ENCODE data around the gene SOD2.

DNA sequence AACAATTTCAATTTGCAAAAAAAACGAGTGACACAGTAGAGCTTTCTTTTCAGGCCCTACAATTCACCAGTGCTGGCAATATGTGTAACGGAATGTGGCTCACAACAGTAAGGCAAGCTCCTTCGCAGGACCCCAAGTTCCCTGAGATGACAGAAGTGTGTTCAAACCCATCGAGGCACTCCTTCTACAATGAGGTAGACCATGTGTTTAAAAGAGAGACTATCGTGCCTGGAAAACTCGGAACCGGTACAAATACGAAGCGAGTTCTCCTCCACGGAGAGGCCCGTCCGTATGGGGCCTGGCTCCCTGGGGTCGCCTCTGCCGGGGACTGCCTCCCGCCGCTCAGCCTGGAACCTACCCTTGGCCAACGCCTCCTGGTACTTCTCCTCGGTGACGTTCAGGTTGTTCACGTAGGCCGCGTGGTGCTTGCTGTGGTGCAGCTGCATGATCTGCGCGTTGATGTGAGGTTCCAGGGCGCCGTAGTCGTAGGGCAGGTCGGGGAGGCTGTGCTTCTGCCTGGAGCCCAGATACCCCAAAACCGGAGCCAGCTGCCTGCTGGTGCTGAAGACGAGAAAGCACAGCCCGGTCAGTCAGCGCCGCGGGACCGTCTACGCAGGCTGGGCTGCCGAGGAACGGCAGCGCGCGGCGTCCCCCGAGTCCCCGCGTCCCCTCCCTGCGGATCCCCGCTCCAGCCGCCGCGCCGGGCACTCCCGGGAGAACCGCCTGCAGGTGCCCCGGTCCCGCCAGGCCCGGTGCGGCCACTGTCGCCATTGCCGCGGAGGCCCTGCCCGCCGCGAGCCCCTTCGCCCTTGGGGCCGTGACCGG lies 526 bp downstream of the SOD2 start:
- TF ChIP-seq, protein P1, sequence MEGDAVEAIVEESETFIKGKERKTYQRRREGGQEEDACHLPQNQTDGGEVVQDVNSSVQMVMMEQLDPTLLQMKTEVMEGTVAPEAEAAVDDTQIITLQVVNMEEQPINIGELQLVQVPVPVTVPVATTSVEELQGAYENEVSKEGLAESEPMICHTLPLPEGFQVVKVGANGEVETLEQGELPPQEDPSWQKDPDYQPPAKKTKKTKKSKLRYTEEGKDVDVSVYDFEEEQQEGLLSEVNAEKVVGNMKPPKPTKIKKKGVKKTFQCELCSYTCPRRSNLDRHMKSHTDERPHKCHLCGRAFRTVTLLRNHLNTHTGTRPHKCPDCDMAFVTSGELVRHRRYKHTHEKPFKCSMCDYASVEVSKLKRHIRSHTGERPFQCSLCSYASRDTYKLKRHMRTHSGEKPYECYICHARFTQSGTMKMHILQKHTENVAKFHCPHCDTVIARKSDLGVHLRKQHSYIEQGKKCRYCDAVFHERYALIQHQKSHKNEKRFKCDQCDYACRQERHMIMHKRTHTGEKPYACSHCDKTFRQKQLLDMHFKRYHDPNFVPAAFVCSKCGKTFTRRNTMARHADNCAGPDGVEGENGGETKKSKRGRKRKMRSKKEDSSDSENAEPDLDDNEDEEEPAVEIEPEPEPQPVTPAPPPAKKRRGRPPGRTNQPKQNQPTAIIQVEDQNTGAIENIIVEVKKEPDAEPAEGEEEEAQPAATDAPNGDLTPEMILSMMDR (conservative IDR thresholded peaks at IDR 0.05; ENCODE audit: low read depth, low read length): no peak
- TF ChIP-seq EZH2 (IDR thresholded peaks at IDR 0.05; ENCODE audit: low read length, unreplicated experiment) (no peak), EZH2phosphoT487 (IDR thresholded peaks at IDR 0.05; ENCODE audit: borderline replicate concordance, low read length) (no peak)

All from PC-3 (cell line).